PC-3 (cell line): ENCODE data around the gene CD300LB.

ENCODE experiments used
- CTCF ChIP-seq: fragments of 300-600 bp; sonication (generic); conservative IDR thresholded peaks from 2 replicates; pipeline ENCODE4 v1.5.1; 2017; ENCODE audit warnings: antibody characterized with exemption, low read depth, mild to moderate bottlenecking, low read length
- EZH2 ChIP-seq: fragments of 300-600 bp; sonication (generic); IDR thresholded peaks from one replicate; pipeline ENCODE4 v1.6.1; 2017; ENCODE audit warnings: antibody characterized with exemption, mild to moderate bottlenecking, low read length; ENCODE audit not compliant: unreplicated experiment
- EZH2phosphoT487 ChIP-seq: fragments of 300-600 bp; sonication (generic); IDR thresholded peaks from 2 replicates; pipeline ENCODE4 v1.6.1; 2018; ENCODE audit warnings: mild to moderate bottlenecking, antibody characterized with exemption, low read length, borderline replicate concordance

DNA sequence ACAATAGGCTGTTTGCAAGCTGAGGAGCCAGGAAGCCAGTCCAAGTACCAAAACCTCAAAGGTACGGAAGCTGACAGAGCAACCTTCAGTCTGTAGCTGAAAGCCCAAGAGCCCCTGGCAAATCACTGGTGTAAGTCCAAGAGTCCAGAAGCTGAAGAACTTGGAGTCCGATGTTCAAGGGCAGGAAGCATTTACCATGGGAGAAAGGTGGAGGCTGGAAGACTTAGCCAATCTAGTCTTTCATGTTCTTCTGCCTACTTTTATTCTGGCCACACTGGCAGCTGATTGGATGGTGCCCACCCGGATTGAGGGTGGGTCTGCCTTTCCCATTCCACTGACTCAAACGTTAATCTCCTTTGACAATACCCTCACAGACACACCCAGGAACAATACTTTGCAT is 15.3 kb downstream of the CD300LB start:
- TF ChIP-seq CTCF: no peak
- TF ChIP-seq EZH2: no peak
- no peak for TF ChIP-seq EZH2phosphoT487
